NCI-H345 (cell line): ENCODE results near the gene APOBEC3F.
"Not testable (repeated sequence)": the region's sequence is repeated elsewhere in the genome, so short reads cannot be mapped to it uniquely, and the experiment has no call there.

Experiments
- DNase-seq: peaks from one replicate; lab custom pipeline; 2025; lab: John Stamatoyannopoulos, UW

Gene APOBEC3F

GRCh38 chr22:39073981-39074380 lies 33.3 kb downstream of the APOBEC3F start:
- no peak for DNase-seq

- not testable (repeated sequence) for DNase-seq
Measured at GRCh38 chr22:39076155-39077025, 35.7 kb downstream of the APOBEC3F start.

DNA sequence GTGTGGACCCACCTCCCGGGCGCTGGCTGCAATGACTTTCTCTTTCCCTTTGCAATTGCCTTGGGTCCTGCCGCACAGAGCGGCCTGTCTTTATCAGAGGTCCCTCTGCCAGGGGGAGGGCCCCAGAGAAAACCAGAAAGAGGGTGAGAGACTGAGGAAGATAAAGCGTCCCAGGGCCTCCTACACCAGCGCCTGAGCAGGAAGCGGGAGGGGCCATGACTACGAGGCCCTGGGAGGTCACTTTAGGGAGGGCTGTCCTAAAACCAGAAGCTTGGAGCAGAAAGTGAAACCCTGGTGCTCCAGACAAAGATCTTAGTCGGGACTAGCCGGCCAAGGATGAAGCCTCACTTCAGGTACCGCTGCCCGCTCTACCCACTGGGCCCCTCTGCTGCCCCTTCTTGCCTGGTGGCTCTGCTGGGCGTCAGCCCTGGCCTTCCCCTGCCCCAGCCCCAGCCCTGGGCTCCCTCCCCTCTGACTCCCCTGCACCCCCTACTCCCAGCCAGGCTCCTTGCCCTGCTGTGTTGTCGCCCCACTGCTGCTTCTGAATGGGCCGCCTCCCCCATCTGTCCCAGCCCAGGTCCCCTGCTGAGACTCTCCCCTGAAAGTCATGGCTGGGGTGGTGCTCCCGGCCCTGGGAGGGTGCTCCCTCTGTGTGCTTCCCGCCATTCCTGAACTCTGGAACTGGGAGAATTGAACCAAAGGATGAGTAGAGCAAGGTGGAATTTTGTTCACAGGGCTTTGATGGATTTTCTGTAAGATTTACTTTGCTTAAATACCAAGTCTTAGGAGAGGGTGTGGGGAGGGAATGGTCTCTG lies 36.6 kb downstream of the APOBEC3F start, which contains the start of gene APOBEC3G:
Gene APOBEC3G (plus strand): TSS at position 250 of the 815 bp plus-strand sequence. CDS start 87 bp downstream, at position 337.
- DNase-seq: not testable (repeated sequence)

GRCh38 chr22:39077912-39078311 lies 37.2 kb downstream of the APOBEC3F start:
- DNase-seq: not testable (repeated sequence)

DNA sequence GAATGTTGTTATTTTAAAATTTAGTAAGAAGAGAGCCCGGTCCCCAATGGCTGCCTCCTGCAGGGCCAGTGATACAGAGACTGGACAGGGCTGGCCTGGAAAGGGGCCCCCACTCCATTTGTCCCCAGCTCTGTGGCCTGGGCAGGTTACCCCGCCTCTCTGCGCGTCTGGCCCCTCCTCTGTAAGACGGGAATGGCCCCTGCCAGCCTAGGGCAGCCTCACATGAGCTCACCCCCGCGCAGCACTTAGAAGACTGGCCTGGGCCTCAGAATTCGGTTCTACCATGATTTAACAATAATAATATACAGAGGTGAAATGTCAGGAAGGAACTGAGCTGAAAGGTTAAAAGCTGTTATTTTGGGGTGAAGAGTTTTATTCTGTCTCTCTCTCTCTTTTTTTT lies 37.7 kb downstream of the APOBEC3F start:
- DNase-seq: no peak

- not testable (repeated sequence) for DNase-seq
Measured at GRCh38 chr22:39079054-39079637, 38.5 kb downstream of the APOBEC3F start.

DNA sequence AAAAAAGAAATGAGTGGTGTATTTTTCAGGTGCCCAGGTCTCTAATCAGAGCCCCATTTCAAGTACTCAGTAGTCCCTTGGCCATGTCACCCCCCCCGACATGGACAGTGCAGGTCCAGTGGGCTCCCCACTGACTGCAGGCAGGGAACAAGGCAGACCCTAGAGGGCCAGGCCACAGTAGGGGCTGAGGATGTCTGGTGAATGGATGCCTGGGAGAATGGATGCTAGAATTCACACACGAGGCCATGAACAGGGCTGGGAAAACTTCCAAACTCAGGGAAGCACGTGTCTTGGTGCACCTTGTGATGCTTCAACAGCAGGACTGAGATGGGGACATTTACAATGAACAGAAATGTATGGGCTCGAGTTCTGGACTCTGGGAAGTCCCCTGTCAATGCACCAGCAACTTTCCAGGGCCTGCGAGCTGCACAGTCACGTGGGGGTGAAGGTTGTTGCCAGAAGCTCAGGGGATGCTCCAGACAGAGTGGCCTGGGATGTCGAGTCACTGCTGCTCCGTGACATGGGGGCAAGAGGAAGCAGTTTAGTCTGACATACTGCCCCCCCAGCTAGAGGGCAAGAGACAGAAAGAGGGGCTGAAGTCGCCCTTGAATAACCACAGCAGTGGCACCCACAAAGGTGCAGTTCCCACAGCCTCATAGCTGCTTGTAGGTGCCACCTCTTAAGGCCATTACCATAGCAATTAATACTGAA lies 39.5 kb downstream of the APOBEC3F start:
- DNase-seq: no peak

GRCh38 chr22:39081016-39081415 lies 40.4 kb downstream of the APOBEC3F start:
- DNase-seq: no peak

DNA sequence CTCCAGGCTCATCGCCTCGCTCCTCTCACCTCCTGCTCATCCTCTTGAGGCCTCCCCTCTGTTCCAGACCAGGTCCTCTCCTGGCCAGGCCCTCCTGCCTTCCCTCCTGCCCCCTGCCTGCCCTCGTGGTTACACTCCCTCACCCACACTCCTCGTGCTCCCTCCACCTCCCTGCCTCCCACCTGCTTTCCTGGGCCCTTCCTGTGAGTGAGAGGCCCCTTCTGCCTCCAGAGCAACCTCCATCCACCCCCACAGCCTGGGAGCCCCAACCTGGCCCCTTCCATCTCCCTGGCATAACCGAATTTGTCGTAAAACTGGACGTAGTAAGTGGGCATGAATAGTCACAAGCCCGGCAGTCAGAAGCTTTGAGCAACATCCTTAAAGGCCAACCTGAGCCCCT lies 40.9 kb downstream of the APOBEC3F start:
- DNase-seq: no peak

- no peak for DNase-seq
Measured at GRCh38 chr22:39083212-39084165, 42.8 kb downstream of the APOBEC3F start.

DNA sequence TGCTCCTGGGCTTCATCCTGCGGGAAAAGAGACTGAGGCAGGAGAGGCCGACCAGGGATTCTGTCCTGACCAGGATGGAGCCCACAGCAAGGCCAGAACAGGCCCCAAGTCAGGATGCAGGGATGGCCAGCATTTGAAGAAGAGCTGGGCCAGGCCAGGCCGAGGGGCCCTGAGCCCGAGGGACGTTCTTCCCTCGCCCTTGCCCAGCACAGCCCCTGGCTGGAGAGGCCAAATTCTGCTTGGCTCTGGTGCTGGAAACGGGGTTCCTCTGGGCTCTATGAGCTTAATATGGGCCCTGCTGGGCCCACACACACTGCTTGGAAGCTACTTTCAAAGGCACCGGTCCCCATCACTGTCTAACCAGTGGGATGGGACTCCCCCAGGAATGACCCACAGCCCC lies 44.0 kb downstream of the APOBEC3F start:
- no peak for DNase-seq

DNA sequence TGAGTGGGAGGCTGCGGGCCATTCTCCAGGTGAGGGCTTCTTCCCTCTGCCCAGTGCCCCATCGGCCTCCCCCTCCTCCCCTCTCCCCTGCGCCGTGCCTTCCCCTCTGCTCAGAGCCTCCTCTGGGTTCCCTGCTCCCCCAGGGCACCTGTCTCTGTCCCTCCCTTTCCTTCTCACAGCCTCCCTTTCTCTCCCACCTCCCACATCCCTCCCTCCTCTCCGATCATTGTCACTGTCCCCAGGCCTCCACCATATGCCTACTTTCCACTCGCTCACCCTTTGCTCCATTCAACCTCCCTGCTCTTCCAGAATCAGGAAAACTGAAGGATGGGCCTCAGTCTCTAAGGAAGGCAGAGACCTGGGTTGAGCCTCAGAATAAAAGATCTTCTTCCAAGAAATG lies 46.4 kb downstream of the APOBEC3F start:
- no peak for DNase-seq

DNA sequence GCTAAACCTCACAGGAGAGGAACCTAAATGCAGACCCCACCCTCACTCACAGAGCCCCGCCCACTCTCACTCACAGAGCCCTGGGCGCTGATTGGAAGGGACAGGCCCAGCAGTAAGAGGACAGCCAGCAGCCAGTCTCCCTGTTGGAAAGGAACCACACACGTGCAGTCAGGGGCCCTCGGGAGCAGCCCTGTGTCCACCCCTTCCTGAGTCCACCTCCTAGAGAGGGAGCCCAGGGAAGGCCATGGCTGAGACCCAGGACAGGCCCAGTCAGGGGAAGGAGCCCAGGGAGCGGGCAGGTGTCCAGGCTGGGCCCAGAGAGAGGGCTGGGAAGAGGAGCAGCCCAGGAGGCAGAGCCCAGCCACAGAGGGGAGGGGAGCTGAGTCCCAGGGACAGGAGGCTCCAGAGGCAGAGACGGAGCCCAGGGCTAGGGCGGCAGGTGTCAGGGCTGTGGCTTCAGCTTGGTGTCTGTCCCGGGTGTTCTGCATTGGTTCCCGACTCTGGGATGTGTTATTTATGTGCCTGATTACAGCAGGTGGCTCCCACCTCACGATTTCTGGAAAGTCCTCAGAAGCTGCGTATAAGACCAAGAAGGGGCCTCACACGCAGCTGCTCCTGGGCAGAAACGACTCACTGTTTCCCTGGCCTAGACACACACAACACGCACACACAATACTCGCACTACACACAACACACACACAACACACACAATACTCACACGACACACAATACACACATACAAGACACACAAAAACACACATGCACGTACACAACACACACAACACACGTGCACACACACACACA lies 47.4 kb downstream of the APOBEC3F start:
- no peak for DNase-seq

DNA sequence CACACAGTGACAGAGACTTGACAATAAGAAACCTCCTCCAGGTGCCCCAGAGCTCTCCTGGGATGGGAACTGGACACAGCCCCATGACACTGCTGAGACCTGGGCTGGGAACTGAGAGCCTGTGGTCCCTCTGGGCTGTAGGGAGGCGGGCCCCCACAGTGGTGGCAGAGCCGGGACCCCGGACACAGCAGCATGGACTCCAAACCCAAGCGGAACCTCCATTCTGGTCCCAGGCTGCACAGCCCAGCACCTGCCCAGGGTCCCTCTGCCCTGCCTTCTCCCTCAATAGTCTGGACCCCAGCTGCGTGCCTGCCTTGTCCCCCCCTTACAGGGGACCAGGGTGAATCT lies 48.0 kb downstream of the APOBEC3F start:
- DNase-seq: no peak

GRCh38 chr22:39089928-39090327 lies 49.3 kb downstream of the APOBEC3F start:
- DNase-seq: no peak

- DNase-seq: no peak
Measured at GRCh38 chr22:39090426-39091064, 49.9 kb downstream of the APOBEC3F start.

- no peak for DNase-seq
Measured at GRCh38 chr22:39091126-39092081, 50.7 kb downstream of the APOBEC3F start.
